Measurements from ENCODE around the gene C1orf198. TPM values are rescaled to one million over a fixed set of nuclear protein-coding genes. Genes with fewer than 3 reads are reported as not detected.

The C1orf198 gene
- total and polyA plus RNA-seq, 2 of the 8 experiments (the other 6 are each of a cell fraction or from before 2014, with no cell fraction given): 30.6 to 45.0 TPM

GRCh38 chr1:230798491-230798890 is 69.8 kb downstream of the C1orf198 start (continued):
- no peak for TF ChIP-seq SIN3A (conservative IDR thresholded peaks at IDR 0.05 in 1 of 2, IDR thresholded peaks at IDR 0.05 in 1 of 2; ENCODE audit: low read depth in 1 of 2, low read length in 2 of 2)
- no peak for TF ChIP-seq ATF2 (IDR thresholded peaks at IDR 0.05; ENCODE audit: low read length)
- no peak for TF ChIP-seq BACH1 (IDR thresholded peaks at IDR 0.05; ENCODE audit: low read length)
- no peak for TF ChIP-seq GABPA (IDR thresholded peaks at IDR 0.05; ENCODE audit: borderline replicate concordance, insufficient read depth, low read length)
- no peak for TF ChIP-seq ATF3 (IDR thresholded peaks at IDR 0.05; ENCODE audit: insufficient read depth, low read depth, low read length)
